ENCODE results near the gene PARN.

DNA sequence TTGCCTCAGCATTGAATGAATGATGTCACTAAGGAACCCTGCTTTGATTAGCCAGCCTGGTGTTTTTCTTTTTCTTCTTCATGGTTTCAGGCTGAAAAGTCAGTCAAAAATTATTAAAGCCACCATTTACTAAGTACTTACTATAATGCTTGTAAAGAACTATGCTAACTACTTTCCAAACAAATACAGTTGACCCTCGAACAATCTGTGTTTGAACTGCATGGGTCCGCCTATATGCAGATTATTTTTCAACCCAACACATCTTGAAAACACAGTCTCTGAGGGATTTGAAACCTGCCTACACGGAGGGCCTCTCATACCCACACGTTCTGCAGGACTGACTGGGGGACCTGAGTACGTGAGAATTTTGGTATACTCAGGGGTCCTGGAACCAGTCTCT is 136.3 kb downstream of the PARN start:
- TF ChIP-seq ZNF70 (CRISPR knock-in tag; IDR thresholded peaks at IDR 0.05) (no peak), CREB5 (CRISPR knock-in tag; IDR thresholded peaks at IDR 0.05; ENCODE audit: low read depth) (no peak), CSRNP3 (CRISPR knock-in tag; IDR thresholded peaks at IDR 0.05) (no peak), ARNTL (CRISPR knock-in tag; IDR thresholded peaks at IDR 0.05; ENCODE audit: borderline replicate concordance, low read depth) (no peak), RARB (CRISPR knock-in tag; IDR thresholded peaks at IDR 0.05) (no peak), PATZ1 (CRISPR knock-in tag; IDR thresholded peaks at IDR 0.05; ENCODE audit: borderline replicate concordance) (no peak), SNAI2 (CRISPR knock-in tag; IDR thresholded peaks at IDR 0.05) (no peak), ZFP3 (CRISPR knock-in tag; IDR thresholded peaks at IDR 0.05) (no peak), ESRRG (CRISPR knock-in tag; IDR thresholded peaks at IDR 0.05) (no peak), GLIS3 (CRISPR knock-in tag; IDR thresholded peaks at IDR 0.05) (no peak), PPARA (CRISPR knock-in tag; IDR thresholded peaks at IDR 0.05; ENCODE audit: borderline replicate concordance) (no peak)
- TF ChIP-seq, protein P1, sequence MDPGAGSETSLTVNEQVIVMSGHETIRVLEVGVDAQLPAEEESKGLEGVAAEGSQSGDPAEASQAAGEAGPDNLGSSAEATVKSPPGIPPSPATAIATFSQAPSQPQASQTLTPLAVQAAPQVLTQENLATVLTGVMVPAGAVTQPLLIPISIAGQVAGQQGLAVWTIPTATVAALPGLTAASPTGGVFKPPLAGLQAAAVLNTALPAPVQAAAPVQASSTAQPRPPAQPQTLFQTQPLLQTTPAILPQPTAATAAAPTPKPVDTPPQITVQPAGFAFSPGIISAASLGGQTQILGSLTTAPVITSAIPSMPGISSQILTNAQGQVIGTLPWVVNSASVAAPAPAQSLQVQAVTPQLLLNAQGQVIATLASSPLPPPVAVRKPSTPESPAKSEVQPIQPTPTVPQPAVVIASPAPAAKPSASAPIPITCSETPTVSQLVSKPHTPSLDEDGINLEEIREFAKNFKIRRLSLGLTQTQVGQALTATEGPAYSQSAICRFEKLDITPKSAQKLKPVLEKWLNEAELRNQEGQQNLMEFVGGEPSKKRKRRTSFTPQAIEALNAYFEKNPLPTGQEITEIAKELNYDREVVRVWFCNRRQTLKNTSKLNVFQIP (CRISPR knock-in tag; IDR thresholded peaks at IDR 0.05; ENCODE audit: borderline replicate concordance, low read depth): no peak

Data from SK-N-SH treated with all-trans-retinoic acid at 6 μM for 48 hours (cell line).